ENCODE data around the gene DGKQ. TPM values are rescaled to one million over a fixed set of nuclear protein-coding genes. Genes with fewer than 3 reads are reported as not detected.

DGKQ gene
- total RNA-seq, 1 experiment from 2014 or later: 12.2 TPM

- ATAC-seq (peak; percentile 84), DNase-seq (ENCODE audit: low read depth, low spot score) (no peak)
- Histone ChIP-seq H3K4me3 (ENCODE audit: low read depth in 2 of 2, low read length in 2 of 2) (peak overlapping the region; percentile 21 to 44; a peak in 3 of 4 replicates), H3K9me3 (ENCODE audit: control insufficient read depth, insufficient read depth, low read depth, low read length) (no peaks in the 10 kb centered on the region), H3K4me1 (ENCODE audit: control insufficient read depth, insufficient read depth, low read length) (peaks cover 5% of the 10 kb centered on the region), H3K27me3 (ENCODE audit: control insufficient read depth, insufficient read depth, low read length) (no peaks in the 10 kb centered on the region), H3K27ac (ENCODE audit: low read length) (peak overlapping the region; percentile 44; the same call in 1 of the 2 replicates), H3K36me3 (ENCODE audit: control insufficient read depth, insufficient read depth, low read length) (no peaks in the 10 kb centered on the region)
- ChIA-PET POLR2A (no interaction called here), CTCF (no interaction called here)
- BruUV-seq (replicated peaks): no TSS peak
- TF ChIP-seq REST (IDR thresholded peaks at IDR 0.05; ENCODE audit: insufficient read depth in 1 of 2, low read depth in 2 of 2, low read length in 1 of 2) (no peak), POLR2AphosphoS5 (IDR thresholded peaks at IDR 0.05; ENCODE audit: low read depth, low read length) (0 out of 2 replicates have a peak, but pooled peaks have one; percentile 33), SIN3A (IDR thresholded peaks at IDR 0.05; ENCODE audit: borderline replicate concordance, insufficient read depth, low read depth, low read length) (no peak), CTCF (IDR thresholded peaks at IDR 0.05) (no peak), TCF7L2 (IDR thresholded peaks at IDR 0.05; ENCODE audit: low read depth, low read length) (no peak)
- intact Hi-C loops (cut with micrococcal nuclease; ENCODE audit: unreplicated experiment): no loop called here
- in situ Hi-C loops (cut with HindIII; ENCODE audit: low pct_unique_long_range_greater_than_20kb, low sequenced_read_pairs): no loop called here
Observed at GRCh38 chr4:985123-985830, 11.9 kb upstream of the DGKQ start.

GRCh38 chr4:984336-985054 is 11.1 kb upstream of the DGKQ start:
- ChIA-PET POLR2A (no interaction called here), CTCF (no interaction called here)
- BruUV-seq (replicated peaks): no TSS peak
- H3K4me1 ChIP-seq (ENCODE audit: control insufficient read depth, insufficient read depth, low read length): peaks cover 5% of the 10 kb centered on the region
- no peaks in the 10 kb centered on the region for H3K9me3 ChIP-seq (ENCODE audit: control insufficient read depth, insufficient read depth, low read depth, low read length)
- H3K27ac ChIP-seq (ENCODE audit: low read length): peak overlapping the region; percentile 44; the same call in 1 of the 2 replicates
- in situ Hi-C loops (cut with HindIII; ENCODE audit: low pct_unique_long_range_greater_than_20kb, low sequenced_read_pairs): no loop called here
- H3K4me3 ChIP-seq (ENCODE audit: low read depth in 2 of 2, low read length in 2 of 2): peak overlapping the region; percentile 21 to 44; a peak in 3 of 4 replicates
- no peak for DNase-seq (ENCODE audit: low read depth, low spot score)
- intact Hi-C loops (cut with micrococcal nuclease; ENCODE audit: unreplicated experiment): no loop called here
- TF ChIP-seq CTCF (IDR thresholded peaks at IDR 0.05): no peak
- no peak for TF ChIP-seq REST (IDR thresholded peaks at IDR 0.05; ENCODE audit: insufficient read depth in 1 of 2, low read depth in 2 of 2, low read length in 1 of 2)
- TF ChIP-seq SIN3A (IDR thresholded peaks at IDR 0.05; ENCODE audit: borderline replicate concordance, insufficient read depth, low read depth, low read length): no peak
- TF ChIP-seq POLR2AphosphoS5 (IDR thresholded peaks at IDR 0.05; ENCODE audit: low read depth, low read length): no peak
- TF ChIP-seq TCF7L2 (IDR thresholded peaks at IDR 0.05; ENCODE audit: low read depth, low read length): no peak
- no peaks in the 10 kb centered on the region for H3K36me3 ChIP-seq (ENCODE audit: control insufficient read depth, insufficient read depth, low read length)
- no peak for ATAC-seq
- no peaks in the 10 kb centered on the region for H3K27me3 ChIP-seq (ENCODE audit: control insufficient read depth, insufficient read depth, low read length)
